DOHH2 (cell line): Measurements from ENCODE around the gene DPEP3.

Experiments
- CTCF ChIP-seq: fragments of 200-600 bp; sonication (generic); IDR thresholded peaks from one replicate; pipeline ENCODE4 v1.5.1; 2014; ENCODE audit warnings: antibody characterized with exemption, mild to moderate bottlenecking, low read depth, low read length; ENCODE audit not compliant: poor library complexity, severe bottlenecking
- EZH2phosphoT487 ChIP-seq: fragments of 200-600 bp; sonication (generic); IDR thresholded peaks from 2 replicates; pipeline ENCODE4 v1.6.1; 2017; ENCODE audit warnings: borderline replicate concordance, mild to moderate bottlenecking, antibody characterized with exemption, low read length, moderate library complexity, mixed read lengths

GRCh38 chr16:67979955-67980678 is at the start of gene DPEP3:
- peak; percentile 17 for TF ChIP-seq CTCF
- no peak for TF ChIP-seq EZH2phosphoT487
